ENCODE measurements around the gene NEUROG1. TPM values are rescaled to one million over a fixed set of nuclear protein-coding genes. Genes with fewer than 3 reads are reported as not detected.
"Not testable (repeated sequence)": the region's sequence is repeated elsewhere in the genome, so short reads cannot be mapped to it uniquely, and the experiment has no call there.

Gene NEUROG1
- total RNA-seq, 2 donors from 2014 or later = not detected

GRCh38 chr5:135545099-135545498 lies 9.3 kb upstream of the NEUROG1 start:
- intact Hi-C loops (cut with DNase I, micrococcal nuclease) = no loop called here
- DNase-seq (no peak), ATAC-seq (no peak)

- peak in 1 of 2 donors; percentile 30 for DNase-seq
- peak; percentile 28 for ATAC-seq
- intact Hi-C loops (cut with DNase I, micrococcal nuclease) = no loop called here
Measured at GRCh38 chr5:135543485-135544304, 7.9 kb upstream of the NEUROG1 start.

- DNase-seq = no peak
- intact Hi-C loops (cut with DNase I, micrococcal nuclease) = no loop called here
- no peak for ATAC-seq
Measured at GRCh38 chr5:135543001-135543484, 7.3 kb upstream of the NEUROG1 start.

GRCh38 chr5:135541807-135542502 lies 6.2 kb upstream of the NEUROG1 start:
- ATAC-seq = no peak
- intact Hi-C loops (cut with DNase I, micrococcal nuclease) = no loop called here

GRCh38 chr5:135539430-135540005 lies 3.8 kb upstream of the NEUROG1 start:
- DNase-seq = no peak
- intact Hi-C loops (cut with DNase I, micrococcal nuclease) = no loop called here
- no peak for ATAC-seq

More at GRCh38 chr5:135541807-135542502, 6.2 kb upstream of the NEUROG1 start:
- no peak for DNase-seq

- ATAC-seq (no peak), DNase-seq (no peak)
- intact Hi-C loops (cut with DNase I, micrococcal nuclease) = no loop called here
Measured at GRCh38 chr5:135538261-135538660, 2.5 kb upstream of the NEUROG1 start.

- intact Hi-C loops (cut with DNase I, micrococcal nuclease) = no loop called here
- no peak for ATAC-seq
- no peak for DNase-seq
Measured at GRCh38 chr5:135537745-135538144, 2.0 kb upstream of the NEUROG1 start.

GRCh38 chr5:135537271-135537670 lies 1.5 kb upstream of the NEUROG1 start:
- ATAC-seq = no peak
- DNase-seq = no peak
- intact Hi-C loops (cut with DNase I, micrococcal nuclease) = no loop called here

GRCh38 chr5:135535420-135535819 lies 344 bp downstream of the NEUROG1 start:
- intact Hi-C loops (cut with DNase I, micrococcal nuclease) = no loop called here
- no peak for ATAC-seq

GRCh38 chr5:135534609-135535419 lies 950 bp downstream of the NEUROG1 start:
- intact Hi-C loops (cut with DNase I, micrococcal nuclease) = no loop called here
- DNase-seq (no peak), ATAC-seq (no peak)

More at GRCh38 chr5:135535420-135535819, 344 bp downstream of the NEUROG1 start:
- DNase-seq = no peak

GRCh38 chr5:135533794-135534193 lies 2.0 kb downstream of the NEUROG1 start:
- ATAC-seq = no peak
- intact Hi-C loops (cut with DNase I, micrococcal nuclease) = no loop called here
- no peak for DNase-seq

- intact Hi-C loops (cut with DNase I, micrococcal nuclease) = no loop called here
- no peak for ATAC-seq
- DNase-seq = no peak
Measured at GRCh38 chr5:135533334-135533733, 2.4 kb downstream of the NEUROG1 start.

GRCh38 chr5:135529576-135529975 lies 6.2 kb downstream of the NEUROG1 start:
- ATAC-seq; intact Hi-C loops (cut with DNase I, micrococcal nuclease); DNase-seq: not testable (repeated sequence)

GRCh38 chr5:135526924-135527323 lies 8.8 kb downstream of the NEUROG1 start:
- DNase-seq = no peak
- intact Hi-C loops (cut with DNase I, micrococcal nuclease) = no loop called here
- no peak for ATAC-seq

- no peak for DNase-seq
- no peak for ATAC-seq
- intact Hi-C loops (cut with DNase I, micrococcal nuclease) = no loop called here
Measured at GRCh38 chr5:135521964-135522363, 13.8 kb downstream of the NEUROG1 start.

- ATAC-seq (no peak), DNase-seq (no peak)
- intact Hi-C loops (cut with DNase I, micrococcal nuclease) = no loop called here
Measured at GRCh38 chr5:135517631-135518030, 18.1 kb downstream of the NEUROG1 start.

GRCh38 chr5:135514116-135514515 lies 21.6 kb downstream of the NEUROG1 start:
- no peak for DNase-seq
- intact Hi-C loops (cut with DNase I, micrococcal nuclease) = no loop called here
- no peak for ATAC-seq

GRCh38 chr5:135511761-135512575 lies 23.8 kb downstream of the NEUROG1 start:
- no peak for DNase-seq
- intact Hi-C loops (cut with DNase I, micrococcal nuclease) = no loop called here
- ATAC-seq = no peak
